Measurements from ENCODE around the gene MBD3L2. TPM values are rescaled to one million over a fixed set of nuclear protein-coding genes. Genes with fewer than 3 reads are reported as not detected.
A peak's percentile ranks its signal among the peaks of the same experiment; 100 is the strongest.

Gene MBD3L2
- total RNA-seq, 1 donor from 2014 or later: 0.57 TPM

DNA sequence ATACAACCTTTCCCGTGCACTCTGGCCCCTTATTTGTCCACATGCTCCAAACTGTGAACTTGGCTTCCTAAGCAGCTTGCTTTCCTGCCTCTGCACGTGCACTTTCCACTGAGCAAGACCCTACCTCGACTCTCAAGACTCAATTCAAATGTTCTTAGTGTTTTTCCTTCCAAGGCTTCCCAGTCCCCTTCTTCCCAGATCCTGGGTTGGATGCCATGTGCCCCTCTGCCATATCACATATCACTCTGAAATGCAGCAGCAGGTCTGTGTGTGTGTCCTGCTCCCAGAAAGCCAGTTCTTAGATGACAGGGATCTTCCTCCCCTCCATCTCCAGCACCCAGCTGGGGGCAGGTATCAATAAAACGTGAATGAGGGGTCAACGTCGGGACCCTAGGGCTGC, 23.4 kb downstream of the MBD3L2 start:
- Histone ChIP-seq H3K27ac (ENCODE audit: low read depth, low read length) (no peak overlapping the region), H4K20me1 (ENCODE audit: insufficient read depth, low read length) (peaks cover 4% of the 10 kb centered on the region), H3K9ac (ENCODE audit: low read length) (no peak overlapping the region), H3K79me2 (ENCODE audit: insufficient read depth, low read length) (peaks cover 20% of the 10 kb centered on the region), H3K9me3 (ENCODE audit: insufficient read depth, low read depth, low read length) (peaks cover 14% of the 10 kb centered on the region), H3K4me1 (ENCODE audit: insufficient read depth, low read length) (peaks cover 5% of the 10 kb centered on the region), H3K36me3 (ENCODE audit: insufficient read depth, low read length) (peaks cover 29% of the 10 kb centered on the region), H3K4me3 (ENCODE audit: insufficient read depth, low read depth, low read length) (no peak overlapping the region), H3K4me2 (ENCODE audit: low read length) (no peak overlapping the region), H3K27me3 (ENCODE audit: insufficient read depth, low read length) (no peaks in the 10 kb centered on the region), H2AFZ (ENCODE audit: low read depth, low read length) (no peak overlapping the region)
- H3K27ac Mint-ChIP-seq (ENCODE audit: unreplicated experiment): no peak overlapping the region
- DNase-seq (ENCODE audit: low read depth): no peak
- peaks cover 14% of the 10 kb centered on the region for H3K9me3 Mint-ChIP-seq (ENCODE audit: unreplicated experiment)
- H3K27me3 Mint-ChIP-seq (ENCODE audit: low read depth, unreplicated experiment): no peaks in the 10 kb centered on the region
- TF ChIP-seq EZH2 (IDR thresholded peaks at IDR 0.05; ENCODE audit: insufficient read depth, low read length): no peak
- TF ChIP-seq, protein P1, sequence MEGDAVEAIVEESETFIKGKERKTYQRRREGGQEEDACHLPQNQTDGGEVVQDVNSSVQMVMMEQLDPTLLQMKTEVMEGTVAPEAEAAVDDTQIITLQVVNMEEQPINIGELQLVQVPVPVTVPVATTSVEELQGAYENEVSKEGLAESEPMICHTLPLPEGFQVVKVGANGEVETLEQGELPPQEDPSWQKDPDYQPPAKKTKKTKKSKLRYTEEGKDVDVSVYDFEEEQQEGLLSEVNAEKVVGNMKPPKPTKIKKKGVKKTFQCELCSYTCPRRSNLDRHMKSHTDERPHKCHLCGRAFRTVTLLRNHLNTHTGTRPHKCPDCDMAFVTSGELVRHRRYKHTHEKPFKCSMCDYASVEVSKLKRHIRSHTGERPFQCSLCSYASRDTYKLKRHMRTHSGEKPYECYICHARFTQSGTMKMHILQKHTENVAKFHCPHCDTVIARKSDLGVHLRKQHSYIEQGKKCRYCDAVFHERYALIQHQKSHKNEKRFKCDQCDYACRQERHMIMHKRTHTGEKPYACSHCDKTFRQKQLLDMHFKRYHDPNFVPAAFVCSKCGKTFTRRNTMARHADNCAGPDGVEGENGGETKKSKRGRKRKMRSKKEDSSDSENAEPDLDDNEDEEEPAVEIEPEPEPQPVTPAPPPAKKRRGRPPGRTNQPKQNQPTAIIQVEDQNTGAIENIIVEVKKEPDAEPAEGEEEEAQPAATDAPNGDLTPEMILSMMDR (IDR thresholded peaks at IDR 0.05; ENCODE audit: insufficient read depth, low read depth, low read length): no peak
- FAIRE-seq: no peak
- peaks cover 41% of the 10 kb centered on the region for H3K36me3 Mint-ChIP-seq (ENCODE audit: low read depth, unreplicated experiment)
- peak overlapping the region; percentile 36 for H3K4me3 Mint-ChIP-seq (ENCODE audit: unreplicated experiment)
- H3K4me1 Mint-ChIP-seq (ENCODE audit: low read depth, unreplicated experiment): peaks cover 5% of the 10 kb centered on the region

DNA sequence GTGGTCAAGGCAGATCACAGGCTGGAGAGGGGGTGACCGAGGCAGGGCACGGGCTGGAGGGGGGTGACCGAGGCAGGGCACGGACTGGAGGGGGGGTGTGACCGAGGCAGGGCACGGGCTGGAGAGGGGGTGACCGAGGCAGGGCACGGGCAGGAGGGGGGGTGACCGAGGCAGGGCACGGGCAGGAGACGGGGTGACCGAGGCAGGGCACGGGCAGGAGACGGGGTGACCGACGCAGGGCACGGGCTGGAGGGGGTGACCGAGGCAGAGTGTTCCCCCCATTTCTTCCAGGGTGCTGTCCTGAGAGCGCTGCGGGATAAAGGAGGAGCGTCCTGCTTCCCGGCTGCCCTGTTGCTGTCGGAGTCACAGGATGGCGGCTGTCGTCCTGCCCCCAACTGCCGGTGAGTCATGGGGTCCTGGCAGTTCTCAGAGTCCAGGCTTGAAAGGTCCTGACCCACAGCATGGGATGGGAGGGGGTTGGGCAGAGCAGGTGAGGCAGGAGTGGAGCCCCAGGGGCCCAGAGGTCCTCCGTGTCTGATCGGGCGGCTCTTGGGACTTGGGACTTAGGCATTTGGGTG, 25.7 kb downstream of the MBD3L2 start:
- H3K9ac ChIP-seq (ENCODE audit: low read length): no peak overlapping the region
- peaks cover 5% of the 10 kb centered on the region for H3K4me1 ChIP-seq (ENCODE audit: insufficient read depth, low read length)
- no peak overlapping the region for H2AFZ ChIP-seq (ENCODE audit: low read depth, low read length)
- no peaks in the 10 kb centered on the region for H3K27me3 Mint-ChIP-seq (ENCODE audit: low read depth, unreplicated experiment)
- no peaks in the 10 kb centered on the region for H3K4me1 Mint-ChIP-seq (ENCODE audit: low read depth, unreplicated experiment)
- peaks cover 18% of the 10 kb centered on the region for H3K79me2 ChIP-seq (ENCODE audit: insufficient read depth, low read length)
- no peaks in the 10 kb centered on the region for H3K27me3 ChIP-seq (ENCODE audit: insufficient read depth, low read length)
- H3K27ac Mint-ChIP-seq (ENCODE audit: unreplicated experiment): no peak overlapping the region
- peaks cover 49% of the 10 kb centered on the region for H3K36me3 ChIP-seq (ENCODE audit: insufficient read depth, low read length)
- no peak overlapping the region for H3K27ac ChIP-seq (ENCODE audit: low read depth, low read length)
- H3K36me3 Mint-ChIP-seq (ENCODE audit: low read depth, unreplicated experiment): peaks cover 61% of the 10 kb centered on the region
- peaks cover 25% of the 10 kb centered on the region for H3K9me3 ChIP-seq (ENCODE audit: insufficient read depth, low read depth, low read length)
- TF ChIP-seq, protein P1 (IDR thresholded peaks at IDR 0.05; ENCODE audit: insufficient read depth, low read depth, low read length): no peak
- no peak for TF ChIP-seq EZH2 (IDR thresholded peaks at IDR 0.05; ENCODE audit: insufficient read depth, low read length)
- H4K20me1 ChIP-seq (ENCODE audit: insufficient read depth, low read length): peaks cover 4% of the 10 kb centered on the region
- no peak overlapping the region for H3K4me3 Mint-ChIP-seq (ENCODE audit: unreplicated experiment)
- H3K4me3 ChIP-seq (ENCODE audit: insufficient read depth, low read depth, low read length): no peak overlapping the region
- no peak overlapping the region for H3K4me2 ChIP-seq (ENCODE audit: low read length)
- H3K9me3 Mint-ChIP-seq (ENCODE audit: unreplicated experiment): peaks cover 34% of the 10 kb centered on the region
- FAIRE-seq (no peak), DNase-seq (ENCODE audit: low read depth) (no peak)

DNA sequence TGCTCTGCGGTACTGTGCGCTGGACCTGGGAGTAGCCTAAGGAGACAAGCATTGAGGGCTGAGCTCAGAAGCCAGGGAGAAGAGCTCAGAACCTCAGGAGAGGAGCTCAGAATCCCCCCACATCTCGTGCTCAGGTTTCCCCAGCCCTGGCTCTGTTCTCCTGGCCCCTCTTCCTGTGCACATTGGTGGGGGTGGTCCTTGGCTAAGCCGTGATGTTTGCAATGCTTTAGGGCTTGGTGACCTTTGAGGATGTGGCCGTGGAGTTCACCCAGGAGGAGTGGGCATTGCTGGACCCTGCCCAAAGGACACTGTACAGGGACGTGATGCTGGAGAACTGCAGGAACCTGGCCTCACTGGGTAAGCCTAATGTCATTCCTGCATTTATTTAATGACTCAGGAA, 27.0 kb downstream of the MBD3L2 start:
- Histone ChIP-seq H3K4me3 (ENCODE audit: insufficient read depth, low read depth, low read length) (no peak overlapping the region), H3K4me2 (ENCODE audit: low read length) (no peak overlapping the region), H3K4me1 (ENCODE audit: insufficient read depth, low read length) (no peaks in the 10 kb centered on the region), H3K27me3 (ENCODE audit: insufficient read depth, low read length) (no peaks in the 10 kb centered on the region), H4K20me1 (ENCODE audit: insufficient read depth, low read length) (peaks cover 4% of the 10 kb centered on the region), H3K36me3 (ENCODE audit: insufficient read depth, low read length) (peaks cover 62% of the 10 kb centered on the region), H3K9ac (ENCODE audit: low read length) (no peak overlapping the region), H2AFZ (ENCODE audit: low read depth, low read length) (no peak overlapping the region), H3K9me3 (ENCODE audit: insufficient read depth, low read depth, low read length) (peaks cover 37% of the 10 kb centered on the region), H3K27ac (ENCODE audit: low read depth, low read length) (no peak overlapping the region), H3K79me2 (ENCODE audit: insufficient read depth, low read length) (peaks cover 6% of the 10 kb centered on the region)
- Mint-ChIP-seq H3K27me3 (ENCODE audit: low read depth, unreplicated experiment) (no peaks in the 10 kb centered on the region), H3K9me3 (ENCODE audit: unreplicated experiment) (peaks cover 47% of the 10 kb centered on the region), H3K4me3 (ENCODE audit: unreplicated experiment) (no peak overlapping the region), H3K4me1 (ENCODE audit: low read depth, unreplicated experiment) (no peaks in the 10 kb centered on the region), H3K36me3 (ENCODE audit: low read depth, unreplicated experiment) (peaks cover 74% of the 10 kb centered on the region), H3K27ac (ENCODE audit: unreplicated experiment) (no peak overlapping the region)
- TF ChIP-seq, protein P1 (IDR thresholded peaks at IDR 0.05; ENCODE audit: insufficient read depth, low read depth, low read length): no peak
- no peak for TF ChIP-seq EZH2 (IDR thresholded peaks at IDR 0.05; ENCODE audit: insufficient read depth, low read length)
- no peak for DNase-seq (ENCODE audit: low read depth)
- no peak for FAIRE-seq
